ENCODE measurements around the gene PCNX3. TPM values are rescaled to one million over a fixed set of nuclear protein-coding genes. Genes with fewer than 3 reads are reported as not detected.

The PCNX3 gene
- total and polyA plus RNA-seq, 2 donors (not counting 3 experiments of a cell fraction or from before 2014, with no cell fraction given), result 42.6 to 53.9 TPM

DNA sequence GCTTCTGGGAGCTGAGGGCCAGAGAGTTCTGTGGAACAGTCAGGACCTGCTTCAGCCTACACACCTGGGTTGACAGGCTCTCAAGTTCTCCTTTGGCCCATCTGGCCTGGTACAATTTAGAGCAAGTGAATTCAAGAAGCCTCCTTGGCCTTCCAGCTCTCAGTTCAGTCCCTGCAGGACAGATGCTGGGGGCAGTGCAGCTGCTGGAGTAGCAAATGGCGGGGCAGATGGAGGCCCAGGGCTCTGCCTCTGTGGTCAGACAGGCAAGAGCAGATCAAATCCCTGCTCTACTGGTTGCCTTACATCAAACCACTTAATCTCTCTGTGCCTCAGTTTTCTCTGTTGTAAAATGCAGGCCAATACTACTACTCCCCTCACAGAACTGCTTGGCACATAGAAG, 11.3 kb upstream of the PCNX3 start:
- Histone ChIP-seq H3K4me2 (ENCODE audit: insufficient read depth, low read length) (no peak overlapping the region), H3K9me3 (replicated peaks; ENCODE audit: control insufficient read depth, insufficient read depth, low read length) (no peaks in the 10 kb centered on the region), H3K79me2 (ENCODE audit: control insufficient read depth, insufficient read depth, low read length) (peaks cover 16% of the 10 kb centered on the region), H3K27me3 (ENCODE audit: control insufficient read depth in 2 of 2, insufficient read depth in 2 of 2, low read length in 2 of 2) (no peaks in the 10 kb centered on the region), H3K9ac (replicated peaks; ENCODE audit: extremely low read depth, insufficient read depth, low read length) (no peak overlapping the region), H3K27ac (ENCODE audit: insufficient read depth, low read depth, low read length) (no peak overlapping the region), H3K9me1 (replicated peaks; ENCODE audit: control insufficient read depth, extremely low read depth, insufficient read depth, low read length) (no peaks in the 10 kb centered on the region), H4K20me1 (replicated peaks; ENCODE audit: control insufficient read depth, extremely low read depth, insufficient read depth, low read length) (no peaks in the 10 kb centered on the region), H3K4me3 (replicated peaks in 1 of 3; ENCODE audit: insufficient read depth in 1 of 3, low read depth in 1 of 3, low read length in 3 of 3) (no peak overlapping the region), H3K4me1 (ENCODE audit: control insufficient read depth, extremely low read depth, insufficient read depth, low read length) (peaks cover 15% of the 10 kb centered on the region), H3K36me3 (ENCODE audit: control insufficient read depth in 2 of 2, extremely low read depth in 1 of 2, insufficient read depth in 2 of 2, low read length in 2 of 2) (peaks cover 15 to 59% of the 10 kb centered on the region in 2 experiments), H2AFZ (ENCODE audit: low read depth, low read length) (no peak overlapping the region)
- POLR2A ChIA-PET, result interaction anchor here (1.4 kb wide), 1 partner anchor 9 kb away, joined by 4 read pairs; the partner anchor contains the start of gene MAP3K11
- DNase-seq (ENCODE audit: low read depth, low spot score) (no peak), FAIRE-seq (no peak)
- TF ChIP-seq MAX (IDR thresholded peaks at IDR 0.05; ENCODE audit: insufficient read depth, insufficient read length) (no peak), POLR2AphosphoS5 (IDR thresholded peaks at IDR 0.05; ENCODE audit: insufficient read depth, low read depth, low read length) (no peak), POLR2A (IDR thresholded peaks at IDR 0.05; ENCODE audit: low read depth, low read length) (no peak), FOS (IDR thresholded peaks at IDR 0.05; ENCODE audit: borderline replicate concordance, insufficient read depth, low read length) (no peak), JUN (IDR thresholded peaks at IDR 0.05; ENCODE audit: borderline replicate concordance, insufficient read depth, insufficient read length, low read depth) (no peak), GATA2 (IDR thresholded peaks at IDR 0.05; ENCODE audit: insufficient read depth, insufficient read length, low read depth, low read length) (no peak), MYC (IDR thresholded peaks at IDR 0.05; ENCODE audit: low read depth, low read length) (no peak), EZH2 (IDR thresholded peaks at IDR 0.05; ENCODE audit: borderline replicate concordance, low read depth, low read length, severe bottlenecking) (no peak)
- TF ChIP-seq, protein P1, sequence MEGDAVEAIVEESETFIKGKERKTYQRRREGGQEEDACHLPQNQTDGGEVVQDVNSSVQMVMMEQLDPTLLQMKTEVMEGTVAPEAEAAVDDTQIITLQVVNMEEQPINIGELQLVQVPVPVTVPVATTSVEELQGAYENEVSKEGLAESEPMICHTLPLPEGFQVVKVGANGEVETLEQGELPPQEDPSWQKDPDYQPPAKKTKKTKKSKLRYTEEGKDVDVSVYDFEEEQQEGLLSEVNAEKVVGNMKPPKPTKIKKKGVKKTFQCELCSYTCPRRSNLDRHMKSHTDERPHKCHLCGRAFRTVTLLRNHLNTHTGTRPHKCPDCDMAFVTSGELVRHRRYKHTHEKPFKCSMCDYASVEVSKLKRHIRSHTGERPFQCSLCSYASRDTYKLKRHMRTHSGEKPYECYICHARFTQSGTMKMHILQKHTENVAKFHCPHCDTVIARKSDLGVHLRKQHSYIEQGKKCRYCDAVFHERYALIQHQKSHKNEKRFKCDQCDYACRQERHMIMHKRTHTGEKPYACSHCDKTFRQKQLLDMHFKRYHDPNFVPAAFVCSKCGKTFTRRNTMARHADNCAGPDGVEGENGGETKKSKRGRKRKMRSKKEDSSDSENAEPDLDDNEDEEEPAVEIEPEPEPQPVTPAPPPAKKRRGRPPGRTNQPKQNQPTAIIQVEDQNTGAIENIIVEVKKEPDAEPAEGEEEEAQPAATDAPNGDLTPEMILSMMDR (IDR thresholded peaks at IDR 0.05; ENCODE audit: extremely low read depth in 1 of 2, insufficient read depth in 1 of 2, low read depth in 1 of 2, low read length in 2 of 2), result no peak
- dilution Hi-C loops (cut with MboI; ENCODE audit: extremely low pct_ligation_motif_present, low sequenced_read_pairs) (no loop called here), intact Hi-C loops (cut with micrococcal nuclease) (no loop called here)
- BruUV-seq (replicated peaks), result no TSS peak
- CTCF ChIA-PET, result interaction anchor here (0.7 to 3.4 kb wide), 3 partner anchors 10 to 253 kb away, joined by 3 to 19 read pairs (median 4); no protein-coding TSS in a partner anchor
